Mesodermal cell (in vitro differentiated cells): Measurements from ENCODE around the gene HES5.

Source experiments
- H3K27ac ChIP-seq: 2 replicates; pipeline ENCODE4 v1.7.0; 2013; ENCODE audit warnings: mild to moderate bottlenecking, low read depth, low read length, moderate library complexity; ENCODE audit not compliant: severe bottlenecking
- H3K36me3 ChIP-seq: 2 replicates; pipeline ENCODE4 v1.7.1; 2013; ENCODE audit warnings: mild to moderate bottlenecking, low read length, moderate library complexity; ENCODE audit not compliant: control insufficient read depth, insufficient read depth
- H3K4me1 ChIP-seq: one replicate; pipeline ENCODE4 v1.7.1; 2013; ENCODE audit warnings: mild to moderate bottlenecking, low read length; ENCODE audit not compliant: insufficient read depth, control insufficient read depth, poor library complexity, severe bottlenecking
- H3K4me3 ChIP-seq: 2 replicates; pipeline ENCODE4 v1.7.0; 2013; ENCODE audit warnings: low read length, control low read depth, mild to moderate bottlenecking; ENCODE audit not compliant: insufficient read depth, poor library complexity, severe bottlenecking; ENCODE audit errors: extremely low read depth
- H3K9me3 ChIP-seq: 2 replicates; pipeline ENCODE4 v1.7.1; 2013; ENCODE audit warnings: mild to moderate bottlenecking, low read length, moderate library complexity; ENCODE audit not compliant: control insufficient read depth
- WGBS, 2 experiments: methylation state at CpG; one replicate each; pipeline ENCODE4 v1.1.5; 2013; ENCODE audit warnings: missing lambda C conversion rate in 2 of 2; ENCODE audit not compliant: insufficient coverage in 2 of 2; 5-methylcytosine and 5-hydroxymethylcytosine counted together

The HES5 gene

DNA sequence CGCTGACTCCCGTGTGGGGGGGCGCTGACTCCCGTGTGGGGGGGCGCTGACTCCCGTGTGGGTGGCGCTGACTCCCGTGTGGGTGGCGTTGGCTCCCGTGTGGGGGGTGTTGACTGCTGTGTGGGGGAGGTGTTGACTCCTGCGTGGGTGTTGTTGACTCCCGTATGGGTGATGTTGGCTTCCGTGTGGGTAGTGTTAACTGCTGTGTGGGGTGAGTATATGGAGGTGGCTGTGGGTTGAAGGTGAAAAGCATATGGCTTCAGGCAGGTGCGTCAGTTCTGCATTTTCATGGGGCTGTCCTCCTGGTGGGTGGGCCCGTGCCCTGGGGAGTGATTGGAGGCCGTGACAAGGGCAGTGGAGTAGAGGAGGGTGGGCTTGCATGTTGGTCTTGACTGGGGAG is 46.1 kb downstream of the HES5 start:
- no peak overlapping the region for H3K27ac ChIP-seq
- no peaks in the 10 kb centered on the region for H3K4me1 ChIP-seq
- H3K4me3 ChIP-seq, result no peak overlapping the region
- 85 to 92% methylated on average over 7 to 12 of the region's 16 CpGs for WGBS, 2 experiments
- H3K36me3 ChIP-seq, result no peaks in the 10 kb centered on the region
- H3K9me3 ChIP-seq, result no peaks in the 10 kb centered on the region

- H3K4me1 ChIP-seq, result no peaks in the 10 kb centered on the region
- no peak overlapping the region for H3K27ac ChIP-seq
- H3K36me3 ChIP-seq, result no peaks in the 10 kb centered on the region
- WGBS, 2 experiments, result 91 to 92% methylated on average over 13 of the region's 13 CpGs
- no peaks in the 10 kb centered on the region for H3K9me3 ChIP-seq
- H3K4me3 ChIP-seq, result no peak overlapping the region
Measured at GRCh38 chr1:2483026-2483425, 47.0 kb downstream of the HES5 start.

DNA sequence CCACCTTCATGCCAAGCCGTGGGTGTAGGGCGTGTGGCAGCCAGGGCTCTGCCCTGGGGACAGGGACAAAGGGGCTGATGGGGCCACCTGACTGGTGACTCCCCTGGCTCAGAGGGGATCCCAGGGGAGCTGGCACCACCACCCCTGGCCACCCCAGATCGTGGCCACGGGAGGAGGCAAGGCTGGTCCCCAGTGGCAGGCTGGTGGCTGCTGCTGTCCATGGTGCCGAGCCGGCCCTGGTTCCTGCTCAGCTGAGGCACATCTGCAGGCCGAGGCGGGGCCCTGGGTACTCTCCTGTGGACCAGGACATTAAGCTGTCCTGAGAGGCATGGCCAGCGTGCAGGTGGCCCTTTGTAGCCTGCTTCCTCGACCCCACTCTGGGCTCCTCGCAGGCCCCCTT is 47.5 kb downstream of the HES5 start:
- no peaks in the 10 kb centered on the region for H3K9me3 ChIP-seq
- no peaks in the 10 kb centered on the region for H3K4me1 ChIP-seq
- H3K4me3 ChIP-seq, result no peak overlapping the region
- H3K27ac ChIP-seq, result no peak overlapping the region
- no peaks in the 10 kb centered on the region for H3K36me3 ChIP-seq
- WGBS, 2 experiments, result 78 to 83% methylated on average over 11 of the region's 11 CpGs

GRCh38 chr1:2481885-2482284 is 48.2 kb downstream of the HES5 start:
- Histone ChIP-seq H3K27ac (no peak overlapping the region), H3K4me3 (no peak overlapping the region), H3K36me3 (no peaks in the 10 kb centered on the region), H3K9me3 (no peaks in the 10 kb centered on the region), H3K4me1 (no peaks in the 10 kb centered on the region)
- 90 to 91% methylated on average over 6 to 10 of the region's 10 CpGs for WGBS, 2 experiments

GRCh38 chr1:2480986-2481364 is 49.1 kb downstream of the HES5 start:
- 88 to 97% methylated on average over 12 of the region's 12 CpGs for WGBS, 2 experiments
- Histone ChIP-seq H3K9me3 (no peaks in the 10 kb centered on the region), H3K27ac (no peak overlapping the region), H3K36me3 (no peaks in the 10 kb centered on the region), H3K4me1 (no peaks in the 10 kb centered on the region), H3K4me3 (no peak overlapping the region)

- H3K27ac ChIP-seq, result no peak overlapping the region
- 89 to 90% methylated on average over 16 to 18 of the region's 18 CpGs for WGBS, 2 experiments
- H3K4me1 ChIP-seq, result no peaks in the 10 kb centered on the region
- no peaks in the 10 kb centered on the region for H3K9me3 ChIP-seq
- no peaks in the 10 kb centered on the region for H3K36me3 ChIP-seq
- H3K4me3 ChIP-seq, result no peak overlapping the region
Measured at GRCh38 chr1:2480236-2480985, 49.7 kb downstream of the HES5 start.

DNA sequence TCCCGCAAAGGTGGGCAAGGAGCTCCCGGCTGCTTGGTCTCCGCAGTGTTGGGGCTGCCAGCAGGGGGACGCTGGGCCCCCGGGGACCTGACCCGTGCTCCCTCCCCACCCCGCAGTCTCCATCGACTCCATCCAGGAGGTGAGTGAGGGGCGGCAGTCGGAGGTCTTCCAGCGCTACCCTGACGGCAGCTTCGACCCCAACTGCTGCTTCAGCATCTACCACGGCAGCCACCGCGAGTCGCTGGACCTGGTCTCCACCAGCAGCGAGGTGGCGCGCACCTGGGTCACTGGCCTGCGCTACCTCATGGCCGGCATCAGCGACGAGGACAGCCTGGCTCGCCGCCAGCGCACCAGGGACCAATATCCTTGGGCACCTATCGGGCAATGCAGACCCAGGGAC is 50.4 kb downstream of the HES5 start:
- Histone ChIP-seq H3K36me3 (no peaks in the 10 kb centered on the region), H3K9me3 (no peaks in the 10 kb centered on the region), H3K27ac (no peak overlapping the region), H3K4me1 (no peaks in the 10 kb centered on the region), H3K4me3 (no peak overlapping the region)
- 88 to 92% methylated on average over 27 to 28 of the region's 28 CpGs for WGBS, 2 experiments

DNA sequence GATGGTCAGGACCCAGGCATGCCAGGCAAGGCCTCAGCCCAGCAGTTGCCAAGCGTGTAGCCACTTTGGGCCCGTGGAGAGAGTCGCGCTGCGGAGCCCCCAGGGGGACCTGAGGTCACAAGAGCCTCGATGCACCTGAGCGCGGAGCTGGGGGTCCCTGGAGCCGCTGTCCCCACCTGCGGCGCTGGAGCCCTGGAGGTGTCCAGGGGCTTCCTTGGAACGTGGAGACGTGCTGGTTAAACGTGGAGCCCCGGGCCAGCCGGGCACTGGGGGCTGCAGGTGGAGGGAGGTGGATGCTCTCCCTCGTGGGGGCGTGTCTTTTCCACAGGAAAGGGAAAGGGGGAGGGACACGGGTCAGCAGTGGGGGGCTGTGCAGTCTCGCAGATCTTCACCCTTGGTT is 50.9 kb downstream of the HES5 start:
- Histone ChIP-seq H3K4me1 (peaks cover 3% of the 10 kb centered on the region), H3K27ac (no peak overlapping the region), H3K9me3 (no peaks in the 10 kb centered on the region), H3K4me3 (no peak overlapping the region), H3K36me3 (no peaks in the 10 kb centered on the region)
- 83 to 89% methylated on average over 15 to 20 of the region's 20 CpGs for whole genome bisulfite sequencing, 2 experiments
